NCI-H2029 treated with DMSO at 0.1 percent for 48 hours (cell line): ENCODE measurements around the gene NIFK.

ENCODE experiments used
- DNase-seq: peaks from one replicate; lab custom pipeline; 2025; lab: John Stamatoyannopoulos, UW

The NIFK gene

GRCh38 chr2:121736462-121737336, at the start of gene NIFK:
Gene NIFK, minus strand, starts transcription at chr2:121736875. Its CDS starts 25 bp downstream, at chr2:121736850.
- DNase-seq: peak; percentile 91

DNA sequence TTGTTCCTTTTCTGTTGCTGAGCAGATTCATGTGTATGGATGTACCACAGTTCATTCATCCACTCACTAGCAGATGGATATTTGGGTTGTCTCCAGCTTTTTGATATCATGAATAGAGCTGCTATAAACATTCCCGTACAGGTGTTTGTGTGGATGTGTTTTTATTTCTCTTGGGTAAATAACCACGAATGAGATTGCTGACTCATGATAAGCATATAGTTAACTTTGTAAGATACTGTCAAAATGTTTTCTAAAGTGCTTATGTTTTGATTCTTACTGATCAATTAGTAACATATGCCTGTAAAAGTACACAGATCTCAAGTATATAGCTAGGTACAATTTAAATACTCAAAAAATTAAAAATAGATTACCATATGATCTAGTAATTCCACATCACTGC, 46.5 kb upstream of the NIFK start:
- no peak for DNase-seq

GRCh38 chr2:121778741-121779487, 42.2 kb upstream of the NIFK start:
- no peak for DNase-seq

DNA sequence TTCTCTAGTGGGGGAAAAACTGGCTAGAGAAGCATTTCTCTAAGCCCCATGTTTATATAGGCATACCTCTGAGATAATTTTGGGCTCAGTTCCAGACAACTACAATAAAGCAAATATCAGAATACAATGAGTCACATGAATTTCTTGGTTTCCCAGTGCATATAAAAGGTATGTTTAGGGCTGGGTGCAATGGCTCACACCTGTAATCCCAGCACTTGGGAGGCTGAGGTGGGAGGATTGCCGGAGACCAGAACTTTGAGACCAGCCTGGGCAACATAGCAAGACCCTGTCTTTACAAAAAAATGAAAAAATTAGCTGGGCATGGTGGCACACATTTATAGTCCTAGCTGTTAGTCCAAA, 41.0 kb upstream of the NIFK start:
- peak; percentile 43 for DNase-seq

- DNase-seq: no peak
Observed at GRCh38 chr2:121776885-121777698, 40.4 kb upstream of the NIFK start.

DNA sequence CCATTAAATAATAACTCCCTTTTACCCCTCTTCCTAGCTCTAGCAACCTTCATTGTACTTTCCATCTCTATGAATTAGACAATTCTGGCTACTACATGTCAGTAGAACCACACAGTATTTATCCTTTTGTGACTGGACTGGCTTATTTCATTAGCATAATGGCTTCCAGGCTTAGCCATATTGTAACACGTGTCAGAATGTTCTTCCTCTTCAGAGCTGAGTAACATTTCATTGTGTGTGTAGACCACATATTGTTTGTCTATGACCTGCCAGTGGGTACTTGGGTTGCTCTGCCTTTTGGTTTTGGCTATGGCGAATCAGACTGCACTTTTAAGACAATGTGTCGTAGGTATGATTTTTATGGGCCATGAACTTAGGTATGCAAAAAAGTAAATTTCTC, 39.7 kb upstream of the NIFK start:
- no peak for DNase-seq

GRCh38 chr2:121774235-121774634, 37.6 kb upstream of the NIFK start:
- no peak for DNase-seq

DNA sequence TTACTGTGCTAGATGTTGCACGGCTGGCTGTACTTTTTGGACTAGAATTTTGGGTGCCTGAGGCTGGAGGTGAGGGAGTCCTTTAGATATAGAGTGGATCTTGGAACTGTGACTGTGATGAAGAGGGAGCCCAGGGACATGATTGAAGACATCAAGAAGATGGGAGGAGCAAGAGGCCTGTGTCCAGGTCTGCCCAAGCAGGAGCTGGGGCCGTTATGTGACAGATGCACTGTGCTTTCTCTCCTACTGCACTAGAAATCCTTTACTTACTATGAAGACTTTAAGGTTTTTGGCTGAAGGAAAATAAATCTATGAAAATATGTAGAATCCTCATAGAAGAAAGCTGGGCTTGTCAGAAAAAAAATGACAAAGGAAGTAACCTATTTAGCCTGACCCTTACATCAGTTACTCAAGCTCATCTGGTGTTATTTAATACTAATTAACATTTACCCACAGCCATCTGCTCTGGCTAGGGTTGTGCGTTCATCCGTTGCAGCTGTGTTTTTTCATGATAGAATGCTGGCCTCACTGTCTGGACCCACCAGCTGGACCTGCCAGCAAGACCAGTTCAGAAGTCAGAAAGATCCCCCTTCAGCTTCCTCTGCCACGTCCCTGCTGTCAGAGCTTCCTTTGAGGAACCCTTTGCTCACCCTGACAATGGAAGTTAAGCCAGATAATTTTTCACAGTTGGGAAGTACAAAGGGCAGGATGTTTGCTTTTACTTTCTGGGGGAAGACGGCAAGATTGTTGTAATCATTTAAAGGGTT, 35.5 kb upstream of the NIFK start:
- peak; percentile 19 for DNase-seq

- no peak for DNase-seq
Observed at GRCh38 chr2:121768143-121768755, 31.6 kb upstream of the NIFK start.

GRCh38 chr2:121766624-121767023, 29.9 kb upstream of the NIFK start:
- DNase-seq: no peak

GRCh38 chr2:121764681-121765228, 28.1 kb upstream of the NIFK start:
- DNase-seq: no peak

GRCh38 chr2:121755237-121756111, 18.8 kb upstream of the NIFK start, which contains the start of gene TSN:
Gene TSN, plus strand, starts transcription at chr2:121755651. Its CDS starts 129 bp downstream, at chr2:121755780.
- DNase-seq: peak; percentile 88

- DNase-seq: no peak
Observed at GRCh38 chr2:121754851-121755236, 18.2 kb upstream of the NIFK start.

DNA sequence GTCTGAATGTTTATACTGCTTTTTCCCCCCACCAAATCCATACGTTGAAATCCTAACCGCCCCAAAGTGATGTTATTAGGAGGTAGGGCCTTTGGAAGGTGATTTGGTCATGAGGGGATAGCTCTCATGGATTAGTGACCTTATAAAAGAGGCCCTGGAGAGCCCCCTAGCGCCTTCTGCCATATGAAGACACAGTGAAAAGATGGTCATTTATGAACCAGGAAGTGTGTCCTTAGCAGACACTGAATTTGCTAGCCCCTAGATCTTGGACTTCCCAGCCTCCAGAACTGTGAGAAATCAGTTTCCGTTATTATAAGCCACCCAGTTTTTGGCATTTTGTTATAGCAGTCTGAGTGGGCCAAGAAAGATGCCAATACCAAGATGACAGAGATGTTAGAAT, 11.5 kb upstream of the NIFK start:
- DNase-seq: no peak

DNA sequence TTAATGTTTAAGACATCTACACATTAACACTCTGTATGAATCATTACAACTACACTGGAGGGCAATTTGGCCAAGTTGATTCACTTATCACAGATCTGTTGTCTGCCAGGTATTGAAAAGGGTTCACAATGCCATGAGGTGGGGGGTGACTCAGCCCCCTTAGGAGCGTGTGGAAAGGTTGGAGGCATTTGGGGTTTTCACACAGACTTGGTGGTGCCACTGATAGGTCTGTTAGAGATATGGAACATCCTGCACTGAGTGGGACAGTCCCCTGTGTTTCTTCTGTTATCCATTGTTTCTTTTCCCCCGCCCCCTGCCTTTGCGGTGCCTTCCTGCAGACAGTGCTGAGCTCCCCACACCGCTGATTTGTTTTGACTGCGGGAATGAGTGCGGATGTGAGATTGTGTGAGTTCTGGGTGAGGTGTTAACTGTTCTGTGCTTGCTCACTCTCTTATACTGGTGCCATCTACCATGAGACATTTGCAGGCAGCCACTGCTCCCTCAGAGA, 9.4 kb upstream of the NIFK start:
- no peak for DNase-seq

DNA sequence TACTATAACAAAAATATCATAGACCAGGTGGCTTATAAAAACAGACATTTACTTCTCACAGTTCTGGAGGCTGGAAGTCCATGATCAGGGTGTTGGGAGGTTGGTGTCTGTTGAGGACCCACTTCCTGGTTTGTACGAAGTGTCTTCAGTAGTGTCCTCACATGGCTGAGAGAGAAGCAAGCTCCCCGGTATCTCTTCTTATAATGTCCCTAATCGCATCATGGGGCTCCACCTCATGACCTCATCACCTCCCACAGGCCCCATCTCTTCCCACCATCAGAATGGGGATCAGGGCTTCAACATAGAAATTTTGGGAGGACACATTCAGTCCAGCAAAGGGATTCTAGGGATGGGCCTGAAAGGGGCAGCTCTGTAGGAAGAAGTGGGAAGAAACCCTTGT, 4.8 kb upstream of the NIFK start:
- DNase-seq: no peak

DNA sequence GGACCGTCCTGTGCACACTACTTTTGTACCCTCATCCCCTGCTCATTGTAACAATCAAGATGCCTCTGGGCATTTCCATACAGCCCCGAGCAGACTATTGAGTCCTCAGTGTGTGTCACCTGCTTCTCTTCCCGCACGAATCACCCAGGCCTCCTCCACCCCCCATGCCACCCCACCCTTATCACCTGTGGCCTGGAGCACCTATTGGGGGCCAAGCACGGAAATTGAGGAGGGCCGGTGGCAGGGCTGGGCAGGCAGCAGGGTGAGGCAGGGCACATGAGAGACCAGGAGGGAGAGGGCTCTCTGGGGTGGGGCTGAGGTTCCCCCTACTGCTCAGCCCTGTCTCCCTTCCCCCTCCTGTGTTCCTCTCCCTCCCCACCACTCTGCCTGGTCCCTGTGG, 4.3 kb upstream of the NIFK start:
- DNase-seq: no peak

DNA sequence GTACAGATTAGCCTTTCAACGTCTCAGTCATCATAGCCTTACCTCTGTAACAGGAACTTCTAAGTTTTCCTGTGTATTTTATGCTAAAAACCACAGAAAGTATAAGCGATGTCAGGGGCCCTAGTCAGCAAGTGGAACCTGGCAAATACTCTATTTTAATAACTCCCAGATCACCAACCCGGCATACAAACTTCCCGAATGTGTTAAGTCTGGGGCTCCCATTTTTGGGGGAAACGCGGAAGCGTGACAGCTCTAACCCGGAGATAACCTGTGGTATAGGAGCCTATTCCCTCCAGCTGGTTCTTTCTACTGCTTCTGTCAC, 574 bp downstream of the NIFK start:
- DNase-seq: no peak

GRCh38 chr2:121735518-121736074, 1.1 kb downstream of the NIFK start:
- peak; percentile 2 for DNase-seq
